ENCODE measurements around the gene ELMO3. TPM values are rescaled to one million over a fixed set of nuclear protein-coding genes. Genes with fewer than 3 reads are reported as not detected.

The ELMO3 gene
- total RNA-seq, 1 donor from 2014 or later = 4.5 TPM

GRCh38 chr16:67166598-67167168, 32.2 kb upstream of the ELMO3 start:
- no peak for DNase-seq (ENCODE audit: low read depth, low spot score)
- peaks cover 94% of the 10 kb centered on the region for H3K27me3 Mint-ChIP-seq (ENCODE audit: low read depth)
- peak overlapping the region; percentile 57 for H3K4me3 Mint-ChIP-seq
- no peaks in the 10 kb centered on the region for H3K9me3 Mint-ChIP-seq
- no peaks in the 10 kb centered on the region for H3K36me3 Mint-ChIP-seq (ENCODE audit: low read depth)
- H3K4me1 Mint-ChIP-seq = peaks cover 18% of the 10 kb centered on the region
- TF ChIP-seq CTCF (conservative IDR thresholded peaks at IDR 0.05) = no peak
- H3K27ac Mint-ChIP-seq (ENCODE audit: unreplicated experiment) = no peak overlapping the region

GRCh38 chr16:67167588-67167987, 31.3 kb upstream of the ELMO3 start:
- H3K4me1 Mint-ChIP-seq = peaks cover 20% of the 10 kb centered on the region
- H3K36me3 Mint-ChIP-seq (ENCODE audit: low read depth) = no peaks in the 10 kb centered on the region
- no peak for DNase-seq (ENCODE audit: low read depth, low spot score)
- peaks cover 90% of the 10 kb centered on the region for H3K27me3 Mint-ChIP-seq (ENCODE audit: low read depth)
- no peaks in the 10 kb centered on the region for H3K9me3 Mint-ChIP-seq
- H3K27ac Mint-ChIP-seq (ENCODE audit: unreplicated experiment) = no peak overlapping the region
- H3K4me3 Mint-ChIP-seq = no peak overlapping the region
- no peak for TF ChIP-seq CTCF (conservative IDR thresholded peaks at IDR 0.05)

- no peak for DNase-seq (ENCODE audit: low read depth, low spot score)
- Mint-ChIP-seq H3K4me1 (peaks cover 31% of the 10 kb centered on the region), H3K36me3 (ENCODE audit: low read depth) (no peaks in the 10 kb centered on the region), H3K9me3 (no peaks in the 10 kb centered on the region), H3K27ac (ENCODE audit: unreplicated experiment) (no peak overlapping the region), H3K27me3 (ENCODE audit: low read depth) (peaks cover 88% of the 10 kb centered on the region), H3K4me3 (peak overlapping the region; percentile 88)
- TF ChIP-seq CTCF (conservative IDR thresholded peaks at IDR 0.05) = no peak
Measured at GRCh38 chr16:67169011-67169451, 29.9 kb upstream of the ELMO3 start.

- Mint-ChIP-seq H3K4me1 (peaks cover 32% of the 10 kb centered on the region), H3K27ac (ENCODE audit: unreplicated experiment) (no peak overlapping the region), H3K9me3 (no peaks in the 10 kb centered on the region), H3K27me3 (ENCODE audit: low read depth) (peaks cover 85% of the 10 kb centered on the region), H3K4me3 (peak overlapping the region; percentile 88), H3K36me3 (ENCODE audit: low read depth) (no peaks in the 10 kb centered on the region)
- peak; percentile 75 for TF ChIP-seq CTCF (conservative IDR thresholded peaks at IDR 0.05)
- DNase-seq (ENCODE audit: low read depth, low spot score) = peak; percentile 86
Measured at GRCh38 chr16:67169642-67170167, 29.2 kb upstream of the ELMO3 start.

GRCh38 chr16:67170168-67170948, 28.6 kb upstream of the ELMO3 start, which contains the start of gene NOL3:
Gene NOL3, plus strand, starts transcription at chr16:67170538.
- Mint-ChIP-seq H3K27me3 (ENCODE audit: low read depth) (peaks cover 82% of the 10 kb centered on the region), H3K9me3 (no peaks in the 10 kb centered on the region), H3K4me3 (peak within 1 kb of the TSS; percentile 88), H3K27ac (ENCODE audit: unreplicated experiment) (no peak within 1 kb of the TSS), H3K36me3 (ENCODE audit: low read depth) (no peaks in the 10 kb centered on the region), H3K4me1 (peaks cover 32% of the 10 kb centered on the region)
- DNase-seq (ENCODE audit: low read depth, low spot score) = peak; percentile 48
- no peak for TF ChIP-seq CTCF (conservative IDR thresholded peaks at IDR 0.05)
